CD4-positive, alpha-beta memory T cell (primary cell): ENCODE measurements around the gene HAND1. TPM values are rescaled to one million over a fixed set of nuclear protein-coding genes. Genes with fewer than 3 reads are reported as not detected.

Source experiments
- CTCF ChIA-PET: fragments of 350-600 bp; sonication (Branson Sonifier 250); formaldehyde crosslinking; loops from one replicate; lab custom pipeline; 2021; ENCODE audit warnings: inconsistent platforms; ENCODE audit not compliant: partially characterized antibody; lab: Charles Lee
- POLR2A ChIA-PET: fragments of 350-600 bp; sonication (Branson Sonifier 250); formaldehyde crosslinking; loops from one replicate; lab custom pipeline; 2021; ENCODE audit not compliant: partially characterized antibody; lab: Charles Lee
- DNase-seq, 5 donors: peaks; one replicate each; pipeline versions ENCODE4 v3.0.0 to v3.0.0-alpha.2; 2020 to 2022; ENCODE audit warnings: mixed read lengths in 1 of 5
- H3K27ac ChIP-seq: one replicate; pipeline ENCODE4 v1.7.0; 2013; ENCODE audit warnings: low read depth, low read length
- H3K27me3 ChIP-seq: 2 replicates; pipeline ENCODE4 v1.7.0; 2013; ENCODE audit warnings: mild to moderate bottlenecking, low read length, moderate library complexity; ENCODE audit not compliant: insufficient read depth
- H3K36me3 ChIP-seq: 2 replicates; pipeline ENCODE4 v1.7.0; 2013; ENCODE audit warnings: mild to moderate bottlenecking, low read length, moderate library complexity; ENCODE audit not compliant: insufficient read depth
- H3K4me1 ChIP-seq: 2 replicates; pipeline ENCODE4 v1.7.0; 2013; ENCODE audit warnings: mild to moderate bottlenecking, low read length, moderate library complexity; ENCODE audit not compliant: insufficient read depth
- H3K4me3 ChIP-seq, 2 donors: one replicate each; pipeline ENCODE4 v1.7.0; 2013; ENCODE audit warnings: low read length in 2 of 2, mild to moderate bottlenecking in 1 of 2
- H3K9me3 ChIP-seq, 2 donors: one replicate each; pipeline ENCODE4 v1.7.0; 2013; ENCODE audit warnings: low read length in 2 of 2, control low read depth in 1 of 2; ENCODE audit not compliant: control insufficient read depth in 1 of 2
- H3K27ac Mint-ChIP-seq, 7 donors: one replicate each; pipeline ENCODE4 v1.8.0; 2020 to 2021; ENCODE audit warnings: mixed read lengths in 7 of 7, mild to moderate bottlenecking in 6 of 7, inconsistent platforms in 3 of 7, moderate library complexity in 3 of 7
- H3K27me3 Mint-ChIP-seq, 2 donors: one replicate each; pipeline ENCODE4 v1.8.0; 2020 to 2021; ENCODE audit warnings: mixed read lengths in 2 of 2
- H3K36me3 Mint-ChIP-seq, 2 donors: one replicate each; pipeline ENCODE4 v1.8.0; 2020 to 2021; ENCODE audit warnings: mixed read lengths in 2 of 2, inconsistent platforms in 1 of 2, mild to moderate bottlenecking in 1 of 2
- H3K4me1 Mint-ChIP-seq, 4 donors: one replicate each; pipeline ENCODE4 v1.8.0; 2020 to 2021; ENCODE audit warnings: mixed read lengths in 4 of 4, mild to moderate bottlenecking in 1 of 4
- H3K4me3 Mint-ChIP-seq, 8 donors: one replicate each; pipeline ENCODE4 v1.8.0; 2020 to 2021; ENCODE audit warnings: mixed read lengths in 8 of 8, mild to moderate bottlenecking in 7 of 8, moderate library complexity in 6 of 8, inconsistent platforms in 3 of 8
- H3K9me3 Mint-ChIP-seq, 8 donors: one replicate each; pipeline ENCODE4 v1.8.0; 2020 to 2021; ENCODE audit warnings: mixed read lengths in 8 of 8, mild to moderate bottlenecking in 5 of 8, inconsistent platforms in 3 of 8, moderate library complexity in 1 of 8
- intact Hi-C: fragments of 100-400 bp; cut with micrococcal nuclease; formaldehyde crosslinking; loops from one replicate; pipeline ENCODE4 v1.15.1; 2023
- polyA plus RNA-seq, 2 donors: library from polyadenylated mRNA; unstranded; fragments of 300-500 nt; fragmentation: Illumina TruSeq; gene quantifications; one replicate each; pipeline ENCODE4 v1.2.3, GENCODE V29; 2021
- total RNA-seq, 2 experiments: library from RNA; stranded (reverse); gene quantifications; one replicate each; pipeline ENCODE4 v1.2.3, GENCODE V29; 2021

The HAND1 gene
- total and polyA plus RNA-seq, 4 experiments from 2014 or later: not detected

- Mint-ChIP-seq H3K27ac (peak overlapping the region in 1 of 7 donors; percentile 47), H3K27me3 (no peaks in the 10 kb centered on the region), H3K4me3 (peak overlapping the region in 1 of 8 donors; percentile 31), H3K4me1 (peaks cover 11 to 32% (median 21%) of the 10 kb centered on the region in 4 donors), H3K36me3 (peaks cover 61 to 65% of the 10 kb centered on the region in 2 donors), H3K9me3 (no peaks in the 10 kb centered on the region)
- Histone ChIP-seq H3K36me3 (peaks cover 32% of the 10 kb centered on the region), H3K27ac (no peak overlapping the region), H3K4me1 (peaks cover 14% of the 10 kb centered on the region), H3K9me3 (no peaks in the 10 kb centered on the region), H3K27me3 (no peaks in the 10 kb centered on the region), H3K4me3 (no peak overlapping the region)
- POLR2A ChIA-PET: no interaction called here
- CTCF ChIA-PET: interaction anchor here (1.1 kb wide), 1 partner anchor 28 kb away, joined by 3 read pairs; no protein-coding TSS in a partner anchor
- DNase-seq: no peak
- intact Hi-C loops: no loop called here
Observed at GRCh38 chr5:154440540-154440939, 37.5 kb downstream of the HAND1 start.

- CTCF ChIA-PET: interaction anchor here (0.8 to 1.9 kb wide), 3 partner anchors 15 to 463 kb away, joined by 3 to 8 read pairs (median 3); no protein-coding TSS in a partner anchor
- no peak for DNase-seq
- no peaks in the 10 kb centered on the region for H3K27me3 Mint-ChIP-seq
- no peak overlapping the region for H3K27ac ChIP-seq
- H3K27ac Mint-ChIP-seq: peak overlapping the region in 3 of 7 donors; percentile 2 to 36 (median 11)
- no peaks in the 10 kb centered on the region for H3K9me3 ChIP-seq
- intact Hi-C loops: no loop called here
- peaks cover 70 to 71% of the 10 kb centered on the region in 2 donors for H3K36me3 Mint-ChIP-seq
- H3K9me3 Mint-ChIP-seq: no peaks in the 10 kb centered on the region
- peaks cover 29% of the 10 kb centered on the region for H3K36me3 ChIP-seq
- POLR2A ChIA-PET: no interaction called here
- no peaks in the 10 kb centered on the region for H3K4me1 ChIP-seq
- no peak overlapping the region for H3K4me3 Mint-ChIP-seq
- peaks cover 3 to 14% (median 10%) of the 10 kb centered on the region in 4 donors for H3K4me1 Mint-ChIP-seq
- no peak overlapping the region for H3K4me3 ChIP-seq
- H3K27me3 ChIP-seq: no peaks in the 10 kb centered on the region
Observed at GRCh38 chr5:154437281-154437965, 40.6 kb downstream of the HAND1 start.

GRCh38 chr5:154435226-154435625 lies 42.8 kb downstream of the HAND1 start:
- Mint-ChIP-seq H3K4me3 (no peak overlapping the region), H3K27me3 (no peaks in the 10 kb centered on the region), H3K36me3 (peaks cover 51 to 59% of the 10 kb centered on the region in 2 donors), H3K4me1 (peaks cover 0 to 4% (median 0%) of the 10 kb centered on the region in 4 donors), H3K9me3 (no peaks in the 10 kb centered on the region), H3K27ac (no peak overlapping the region)
- Histone ChIP-seq H3K36me3 (peaks cover 24% of the 10 kb centered on the region), H3K4me3 (no peak overlapping the region), H3K27me3 (no peaks in the 10 kb centered on the region), H3K9me3 (no peaks in the 10 kb centered on the region), H3K27ac (no peak overlapping the region), H3K4me1 (no peaks in the 10 kb centered on the region)
- POLR2A ChIA-PET: no interaction called here
- no peak for DNase-seq
- CTCF ChIA-PET: no interaction called here
- intact Hi-C loops: no loop called here

- H3K36me3 Mint-ChIP-seq: peaks cover 29 to 32% of the 10 kb centered on the region in 2 donors
- H3K9me3 Mint-ChIP-seq: peaks cover 0 to 2% (median 0%) of the 10 kb centered on the region in 8 donors
- Histone ChIP-seq H3K27ac (no peak overlapping the region), H3K4me1 (no peaks in the 10 kb centered on the region), H3K27me3 (no peaks in the 10 kb centered on the region), H3K36me3 (peaks cover 5% of the 10 kb centered on the region), H3K4me3 (no peak overlapping the region), H3K9me3 (no peaks in the 10 kb centered on the region)
- no peaks in the 10 kb centered on the region for H3K27me3 Mint-ChIP-seq
- intact Hi-C loops: no loop called here
- peaks cover 2 to 8% (median 5%) of the 10 kb centered on the region in 4 donors for H3K4me1 Mint-ChIP-seq
- peak overlapping the region in 3 of 7 donors; percentile 5 to 54 (median 30) for H3K27ac Mint-ChIP-seq
- no peak for DNase-seq
- H3K4me3 Mint-ChIP-seq: no peak overlapping the region
- ChIA-PET POLR2A (no interaction called here), CTCF (interaction anchor here (1.7 to 2.4 kb wide), 2 partner anchors 10 to 35 kb away, joined by 5 to 11 read pairs; no protein-coding TSS in a partner anchor)
Observed at GRCh38 chr5:154430961-154431630, 46.9 kb downstream of the HAND1 start.

- no peak for DNase-seq
- no peak overlapping the region for H3K4me3 ChIP-seq
- no peaks in the 10 kb centered on the region for H3K4me1 ChIP-seq
- intact Hi-C loops: no loop called here
- ChIA-PET POLR2A (no interaction called here), CTCF (interaction anchor here (1.2 to 2.4 kb wide), 3 partner anchors 9 to 36 kb away, joined by 3 to 11 read pairs (median 5); no protein-coding TSS in a partner anchor)
- H3K4me3 Mint-ChIP-seq: no peak overlapping the region
- H3K36me3 Mint-ChIP-seq: peaks cover 25 to 27% of the 10 kb centered on the region in 2 donors
- H3K4me1 Mint-ChIP-seq: peaks cover 2 to 8% (median 5%) of the 10 kb centered on the region in 4 donors
- no peaks in the 10 kb centered on the region for H3K9me3 ChIP-seq
- peak overlapping the region in 1 of 7 donors; percentile 30 for H3K27ac Mint-ChIP-seq
- no peaks in the 10 kb centered on the region for H3K27me3 ChIP-seq
- H3K27me3 Mint-ChIP-seq: no peaks in the 10 kb centered on the region
- H3K36me3 ChIP-seq: no peaks in the 10 kb centered on the region
- H3K9me3 Mint-ChIP-seq: peaks cover 0 to 2% (median 0%) of the 10 kb centered on the region in 8 donors
- H3K27ac ChIP-seq: no peak overlapping the region
Observed at GRCh38 chr5:154430466-154430865, 47.6 kb downstream of the HAND1 start.

GRCh38 chr5:154429341-154429740 lies 48.7 kb downstream of the HAND1 start:
- H3K27ac ChIP-seq: no peak overlapping the region
- DNase-seq: no peak
- peaks cover 0 to 2% (median 0%) of the 10 kb centered on the region in 8 donors for H3K9me3 Mint-ChIP-seq
- H3K27ac Mint-ChIP-seq: peak overlapping the region in 2 of 7 donors; percentile 23 to 53
- no peaks in the 10 kb centered on the region for H3K27me3 Mint-ChIP-seq
- ChIA-PET CTCF (interaction anchor here (1.2 to 1.7 kb wide), 2 partner anchors 12 to 37 kb away, joined by 3 to 5 read pairs; no protein-coding TSS in a partner anchor), POLR2A (no interaction called here)
- H3K27me3 ChIP-seq: no peaks in the 10 kb centered on the region
- no peaks in the 10 kb centered on the region for H3K9me3 ChIP-seq
- H3K4me1 Mint-ChIP-seq: peaks cover 5 to 8% (median 6%) of the 10 kb centered on the region in 4 donors
- no peaks in the 10 kb centered on the region for H3K4me1 ChIP-seq
- peaks cover 21 to 27% of the 10 kb centered on the region in 2 donors for H3K36me3 Mint-ChIP-seq
- H3K36me3 ChIP-seq: no peaks in the 10 kb centered on the region
- intact Hi-C loops: no loop called here
- H3K4me3 ChIP-seq: no peak overlapping the region
- H3K4me3 Mint-ChIP-seq: no peak overlapping the region

- DNase-seq: no peak
- Mint-ChIP-seq H3K9me3 (peaks cover 0 to 5% (median 1%) of the 10 kb centered on the region in 8 donors), H3K27ac (no peak overlapping the region), H3K27me3 (no peaks in the 10 kb centered on the region), H3K36me3 (peaks cover 20 to 30% of the 10 kb centered on the region in 2 donors), H3K4me1 (peaks cover 7 to 17% (median 10%) of the 10 kb centered on the region in 4 donors), H3K4me3 (no peak overlapping the region)
- POLR2A ChIA-PET: no interaction called here
- intact Hi-C loops: no loop called here
- no peak overlapping the region for H3K27ac ChIP-seq
- no peak overlapping the region for H3K4me3 ChIP-seq
- H3K4me1 ChIP-seq: no peaks in the 10 kb centered on the region
- no peaks in the 10 kb centered on the region for H3K9me3 ChIP-seq
- no peaks in the 10 kb centered on the region for H3K36me3 ChIP-seq
- CTCF ChIA-PET: no interaction called here
- H3K27me3 ChIP-seq: no peaks in the 10 kb centered on the region
Observed at GRCh38 chr5:154428208-154428607, 49.8 kb downstream of the HAND1 start.
